Measurements from ENCODE around the gene RABGEF1.

The RABGEF1 gene

GRCh38 chr7:66804001-66804400 lies 63.5 kb downstream of the RABGEF1 start:
- ATAC-seq = no peak
- TF ChIP-seq, protein P1, sequence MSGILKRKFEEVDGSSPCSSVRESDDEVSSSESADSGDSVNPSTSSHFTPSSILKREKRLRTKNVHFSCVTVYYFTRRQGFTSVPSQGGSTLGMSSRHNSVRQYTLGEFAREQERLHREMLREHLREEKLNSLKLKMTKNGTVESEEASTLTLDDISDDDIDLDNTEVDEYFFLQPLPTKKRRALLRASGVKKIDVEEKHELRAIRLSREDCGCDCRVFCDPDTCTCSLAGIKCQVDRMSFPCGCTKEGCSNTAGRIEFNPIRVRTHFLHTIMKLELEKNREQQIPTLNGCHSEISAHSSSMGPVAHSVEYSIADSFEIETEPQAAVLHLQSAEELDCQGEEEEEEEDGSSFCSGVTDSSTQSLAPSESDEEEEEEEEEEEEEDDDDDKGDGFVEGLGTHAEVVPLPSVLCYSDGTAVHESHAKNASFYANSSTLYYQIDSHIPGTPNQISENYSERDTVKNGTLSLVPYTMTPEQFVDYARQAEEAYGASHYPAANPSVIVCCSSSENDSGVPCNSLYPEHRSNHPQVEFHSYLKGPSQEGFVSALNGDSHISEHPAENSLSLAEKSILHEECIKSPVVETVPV (CRISPR knock-in tag; IDR thresholded peaks at IDR 0.05) = no peak
- TF ChIP-seq GLIS3 (CRISPR knock-in tag; IDR thresholded peaks at IDR 0.05) (no peak), TSHZ2 (CRISPR knock-in tag; IDR thresholded peaks at IDR 0.05) (no peak), ARNTL (CRISPR knock-in tag; IDR thresholded peaks at IDR 0.05; ENCODE audit: borderline replicate concordance, low read depth) (no peak), PATZ1 (CRISPR knock-in tag; IDR thresholded peaks at IDR 0.05; ENCODE audit: borderline replicate concordance) (no peak), ZNF8 (CRISPR knock-in tag; IDR thresholded peaks at IDR 0.05) (no peak), ZFP30 (CRISPR knock-in tag; IDR thresholded peaks at IDR 0.05) (no peak), RARB (CRISPR knock-in tag; IDR thresholded peaks at IDR 0.05) (no peak)
- TF ChIP-seq, protein P2, sequence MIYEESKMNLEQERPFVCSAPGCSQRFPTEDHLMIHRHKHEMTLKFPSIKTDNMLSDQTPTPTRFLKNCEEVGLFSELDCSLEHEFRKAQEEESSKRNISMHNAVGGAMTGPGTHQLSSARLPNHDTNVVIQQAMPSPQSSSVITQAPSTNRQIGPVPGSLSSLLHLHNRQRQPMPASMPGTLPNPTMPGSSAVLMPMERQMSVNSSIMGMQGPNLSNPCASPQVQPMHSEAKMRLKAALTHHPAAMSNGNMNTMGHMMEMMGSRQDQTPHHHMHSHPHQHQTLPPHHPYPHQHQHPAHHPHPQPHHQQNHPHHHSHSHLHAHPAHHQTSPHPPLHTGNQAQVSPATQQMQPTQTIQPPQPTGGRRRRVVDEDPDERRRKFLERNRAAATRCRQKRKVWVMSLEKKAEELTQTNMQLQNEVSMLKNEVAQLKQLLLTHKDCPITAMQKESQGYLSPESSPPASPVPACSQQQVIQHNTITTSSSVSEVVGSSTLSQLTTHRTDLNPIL (CRISPR knock-in tag; IDR thresholded peaks at IDR 0.05; ENCODE audit: low read depth) = no peak

DNA sequence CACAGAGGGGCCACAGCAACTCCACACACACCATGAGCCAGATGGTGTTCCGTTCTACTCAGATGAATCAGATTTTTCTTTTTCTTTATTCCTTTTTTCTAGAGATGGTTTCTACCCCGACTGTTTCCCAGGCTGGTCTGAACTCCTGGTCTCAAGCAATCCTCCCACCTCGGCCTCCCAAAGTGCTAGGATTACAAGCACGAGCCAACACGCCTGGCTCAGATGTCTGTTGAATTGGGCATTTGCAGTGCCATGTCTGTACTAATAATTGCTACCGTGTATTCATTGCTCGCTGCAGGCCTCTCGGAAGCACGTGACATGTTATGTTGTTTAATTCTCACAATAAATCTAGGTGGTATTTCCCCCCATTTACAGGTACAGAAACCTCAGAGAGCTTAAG lies 67.2 kb downstream of the RABGEF1 start:
- ATAC-seq = no peak
- TF ChIP-seq, protein P2 (CRISPR knock-in tag; IDR thresholded peaks at IDR 0.05; ENCODE audit: low read depth) = no peak
- TF ChIP-seq TCF4 (CRISPR knock-in tag; IDR thresholded peaks at IDR 0.05; ENCODE audit: borderline replicate concordance) = no peak
- TF ChIP-seq OSR1 (CRISPR knock-in tag; IDR thresholded peaks at IDR 0.05) = no peak
- no peak for TF ChIP-seq ARNTL (CRISPR knock-in tag; IDR thresholded peaks at IDR 0.05; ENCODE audit: borderline replicate concordance, low read depth)
- no peak for TF ChIP-seq PPARA (CRISPR knock-in tag; IDR thresholded peaks at IDR 0.05; ENCODE audit: borderline replicate concordance)
- no peak for TF ChIP-seq ZC3H10 (CRISPR knock-in tag; IDR thresholded peaks at IDR 0.05)
- TF ChIP-seq ZFP3 (CRISPR knock-in tag; IDR thresholded peaks at IDR 0.05) = no peak
- no peak for TF ChIP-seq SNAI2 (CRISPR knock-in tag; IDR thresholded peaks at IDR 0.05)
- no peak for TF ChIP-seq ZNF565 (CRISPR knock-in tag; conservative IDR thresholded peaks at IDR 0.05; ENCODE audit: low read depth)
- TF ChIP-seq TSHZ2 (CRISPR knock-in tag; IDR thresholded peaks at IDR 0.05) = no peak
- no peak for TF ChIP-seq RARB (CRISPR knock-in tag; IDR thresholded peaks at IDR 0.05)
- TF ChIP-seq, protein P1 (CRISPR knock-in tag; IDR thresholded peaks at IDR 0.05) = no peak
- TF ChIP-seq ZNF70 (CRISPR knock-in tag; IDR thresholded peaks at IDR 0.05) = no peak
- TF ChIP-seq TOX (CRISPR knock-in tag; IDR thresholded peaks at IDR 0.05; ENCODE audit: borderline replicate concordance) = no peak
- TF ChIP-seq BACH2 (CRISPR knock-in tag; IDR thresholded peaks at IDR 0.05; ENCODE audit: borderline replicate concordance) = no peak
- TF ChIP-seq, protein P3, sequence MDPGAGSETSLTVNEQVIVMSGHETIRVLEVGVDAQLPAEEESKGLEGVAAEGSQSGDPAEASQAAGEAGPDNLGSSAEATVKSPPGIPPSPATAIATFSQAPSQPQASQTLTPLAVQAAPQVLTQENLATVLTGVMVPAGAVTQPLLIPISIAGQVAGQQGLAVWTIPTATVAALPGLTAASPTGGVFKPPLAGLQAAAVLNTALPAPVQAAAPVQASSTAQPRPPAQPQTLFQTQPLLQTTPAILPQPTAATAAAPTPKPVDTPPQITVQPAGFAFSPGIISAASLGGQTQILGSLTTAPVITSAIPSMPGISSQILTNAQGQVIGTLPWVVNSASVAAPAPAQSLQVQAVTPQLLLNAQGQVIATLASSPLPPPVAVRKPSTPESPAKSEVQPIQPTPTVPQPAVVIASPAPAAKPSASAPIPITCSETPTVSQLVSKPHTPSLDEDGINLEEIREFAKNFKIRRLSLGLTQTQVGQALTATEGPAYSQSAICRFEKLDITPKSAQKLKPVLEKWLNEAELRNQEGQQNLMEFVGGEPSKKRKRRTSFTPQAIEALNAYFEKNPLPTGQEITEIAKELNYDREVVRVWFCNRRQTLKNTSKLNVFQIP (CRISPR knock-in tag; IDR thresholded peaks at IDR 0.05; ENCODE audit: borderline replicate concordance, low read depth) = no peak
- no peak for TF ChIP-seq GLIS3 (CRISPR knock-in tag; IDR thresholded peaks at IDR 0.05)
- no peak for TF ChIP-seq ZNF8 (CRISPR knock-in tag; IDR thresholded peaks at IDR 0.05)
- no peak for TF ChIP-seq PATZ1 (CRISPR knock-in tag; IDR thresholded peaks at IDR 0.05; ENCODE audit: borderline replicate concordance)
